HK-2 (cell line): ENCODE data around the gene TSC22D1.

Experiments used
- DNase-seq: peaks from one replicate; pipeline ENCODE4 v3.0.0-alpha.2; 2018; ENCODE audit not compliant: unreplicated experiment

TSC22D1 gene

GRCh38 chr13:44406617-44407016 lies 169.5 kb downstream of the TSC22D1 start:
- no peak for DNase-seq

GRCh38 chr13:44404261-44405132 lies 171.6 kb downstream of the TSC22D1 start:
- no peak for DNase-seq

- DNase-seq, result no peak
Observed at GRCh38 chr13:44403461-44404056, 172.6 kb downstream of the TSC22D1 start.

- DNase-seq, result no peak
Observed at GRCh38 chr13:44402899-44403445, 173.2 kb downstream of the TSC22D1 start.

GRCh38 chr13:44401577-44401976 lies 174.6 kb downstream of the TSC22D1 start:
- no peak for DNase-seq

- no peak for DNase-seq
Observed at GRCh38 chr13:44400736-44401135, 175.4 kb downstream of the TSC22D1 start.

- DNase-seq, result no peak
Observed at GRCh38 chr13:44399074-44399473, 177.1 kb downstream of the TSC22D1 start.

- DNase-seq, result no peak
Observed at GRCh38 chr13:44398606-44399005, 177.5 kb downstream of the TSC22D1 start.

- DNase-seq, result no peak
Observed at GRCh38 chr13:44397766-44398223, 178.3 kb downstream of the TSC22D1 start.

GRCh38 chr13:44396701-44397580 lies 179.2 kb downstream of the TSC22D1 start:
- DNase-seq, result no peak

- DNase-seq, result no peak
Observed at GRCh38 chr13:44395976-44396694, 180.0 kb downstream of the TSC22D1 start.

- DNase-seq, result no peak
Observed at GRCh38 chr13:44394658-44395057, 181.5 kb downstream of the TSC22D1 start.

- peak; percentile 18 for DNase-seq
Observed at GRCh38 chr13:44393391-44393790, 182.7 kb downstream of the TSC22D1 start.

- no peak for DNase-seq
Observed at GRCh38 chr13:44389876-44390275, 186.3 kb downstream of the TSC22D1 start.

- DNase-seq, result no peak
Observed at GRCh38 chr13:44389060-44389666, 187.0 kb downstream of the TSC22D1 start.

GRCh38 chr13:44388427-44389059 lies 187.6 kb downstream of the TSC22D1 start:
- no peak for DNase-seq

- DNase-seq, result no peak
Observed at GRCh38 chr13:44386913-44387556, 189.1 kb downstream of the TSC22D1 start.

GRCh38 chr13:44385847-44386246 lies 190.3 kb downstream of the TSC22D1 start:
- DNase-seq, result no peak

- no peak for DNase-seq
Observed at GRCh38 chr13:44385401-44385800, 190.7 kb downstream of the TSC22D1 start.

- no peak for DNase-seq
Observed at GRCh38 chr13:44384778-44385177, 191.4 kb downstream of the TSC22D1 start.
